ENCODE measurements around the gene ZNF660.

- TF ChIP-seq NFIC (IDR thresholded peaks at IDR 0.05): no peak
- no peak for TF ChIP-seq TAF1 (IDR thresholded peaks at IDR 0.05; ENCODE audit: low read depth)
- no peak for TF ChIP-seq EGR1 (IDR thresholded peaks at IDR 0.05)
- no peak for TF ChIP-seq FOXM1 (IDR thresholded peaks at IDR 0.05; ENCODE audit: borderline replicate concordance, low read depth)
- no peak for TF ChIP-seq YY1 (IDR thresholded peaks at IDR 0.05; ENCODE audit: low read depth)
- TF ChIP-seq RAD21 (IDR thresholded peaks at IDR 0.05; ENCODE audit: low read depth): no peak
- TF ChIP-seq CREB1 (IDR thresholded peaks at IDR 0.05; ENCODE audit: low read depth): no peak
- TF ChIP-seq EP300 (IDR thresholded peaks at IDR 0.05; ENCODE audit: borderline replicate concordance): no peak
- TF ChIP-seq MAX (IDR thresholded peaks at IDR 0.05): no peak
Measured at GRCh38 chr3:44554626-44555592, 29.9 kb upstream of the ZNF660 start, which contains the start of gene ZKSCAN7.

Measured in Ishikawa (cell line).